Rectal smooth muscle tissue (tissue), 1 donor: ENCODE results near the gene ABCB9.

Experiments
- H3K27ac ChIP-seq: one replicate; pipeline ENCODE4 v1.7.0; 2013; ENCODE audit warnings: low read depth, low read length, inconsistent platforms
- H3K27me3 ChIP-seq: one replicate; pipeline ENCODE4 v1.7.0; 2013; ENCODE audit warnings: low read length; ENCODE audit not compliant: control insufficient read depth, insufficient read depth
- H3K36me3 ChIP-seq: one replicate; pipeline ENCODE4 v1.7.0; 2013; ENCODE audit warnings: low read length; ENCODE audit not compliant: control insufficient read depth, insufficient read depth
- H3K4me1 ChIP-seq: one replicate; pipeline ENCODE4 v1.7.0; 2013; ENCODE audit warnings: low read length; ENCODE audit not compliant: control insufficient read depth, insufficient read depth
- H3K4me3 ChIP-seq: one replicate; pipeline ENCODE4 v1.7.0; 2013; ENCODE audit warnings: low read length
- H3K9ac ChIP-seq: one replicate; pipeline ENCODE4 v1.7.0; 2013; ENCODE audit warnings: low read length

ABCB9 gene

GRCh38 chr12:122999986-123000420, 33.7 kb upstream of the ABCB9 start:
- peaks cover 9% of the 10 kb centered on the region for H3K36me3 ChIP-seq

GRCh38 chr12:122999196-122999946, 33.1 kb upstream of the ABCB9 start:
- Histone ChIP-seq H3K4me3 (no peak overlapping the region), H3K36me3 (peaks cover 6% of the 10 kb centered on the region), H3K4me1 (no peaks in the 10 kb centered on the region), H3K27me3 (no peaks in the 10 kb centered on the region), H3K27ac (no peak overlapping the region), H3K9ac (no peak overlapping the region)

More at GRCh38 chr12:122999986-123000420, 33.7 kb upstream of the ABCB9 start:
- Histone ChIP-seq H3K4me1 (no peaks in the 10 kb centered on the region), H3K27me3 (no peaks in the 10 kb centered on the region), H3K4me3 (no peak overlapping the region), H3K9ac (no peak overlapping the region), H3K27ac (no peak overlapping the region)

GRCh38 chr12:122998316-122998715, 32.1 kb upstream of the ABCB9 start:
- Histone ChIP-seq H3K9ac (no peak overlapping the region), H3K4me3 (no peak overlapping the region), H3K27ac (no peak overlapping the region), H3K27me3 (no peaks in the 10 kb centered on the region), H3K36me3 (peaks cover 5% of the 10 kb centered on the region), H3K4me1 (no peaks in the 10 kb centered on the region)

GRCh38 chr12:122997343-122998250, 31.3 kb upstream of the ABCB9 start:
- Histone ChIP-seq H3K4me3 (no peak overlapping the region), H3K4me1 (no peaks in the 10 kb centered on the region), H3K27ac (no peak overlapping the region), H3K36me3 (peaks cover 5% of the 10 kb centered on the region), H3K27me3 (no peaks in the 10 kb centered on the region), H3K9ac (no peak overlapping the region)

- Histone ChIP-seq H3K4me3 (no peak overlapping the region), H3K9ac (no peak overlapping the region), H3K27me3 (no peaks in the 10 kb centered on the region), H3K27ac (no peak overlapping the region), H3K4me1 (no peaks in the 10 kb centered on the region), H3K36me3 (peaks cover 5% of the 10 kb centered on the region)
Measured at GRCh38 chr12:122996621-122997342, 30.5 kb upstream of the ABCB9 start.

- Histone ChIP-seq H3K27me3 (no peaks in the 10 kb centered on the region), H3K27ac (no peak overlapping the region), H3K4me3 (no peak overlapping the region), H3K9ac (no peak overlapping the region), H3K36me3 (peaks cover 5% of the 10 kb centered on the region), H3K4me1 (no peaks in the 10 kb centered on the region)
Measured at GRCh38 chr12:122996188-122996601, 29.9 kb upstream of the ABCB9 start.

GRCh38 chr12:122995503-122996187, 29.4 kb upstream of the ABCB9 start:
- Histone ChIP-seq H3K9ac (no peak overlapping the region), H3K36me3 (peaks cover under 1% of the 10 kb centered on the region), H3K27me3 (no peaks in the 10 kb centered on the region), H3K4me3 (no peak overlapping the region), H3K27ac (no peak overlapping the region), H3K4me1 (no peaks in the 10 kb centered on the region)

GRCh38 chr12:122994781-122995502, 28.7 kb upstream of the ABCB9 start:
- Histone ChIP-seq H3K27ac (no peak overlapping the region), H3K27me3 (no peaks in the 10 kb centered on the region), H3K4me3 (no peak overlapping the region), H3K9ac (no peak overlapping the region), H3K36me3 (no peaks in the 10 kb centered on the region), H3K4me1 (no peaks in the 10 kb centered on the region)

- Histone ChIP-seq H3K4me3 (no peak overlapping the region), H3K27me3 (no peaks in the 10 kb centered on the region), H3K36me3 (no peaks in the 10 kb centered on the region), H3K9ac (no peak overlapping the region), H3K27ac (no peak overlapping the region), H3K4me1 (no peaks in the 10 kb centered on the region)
Measured at GRCh38 chr12:122994140-122994675, 27.9 kb upstream of the ABCB9 start.

- Histone ChIP-seq H3K27ac (no peak overlapping the region), H3K4me1 (no peaks in the 10 kb centered on the region), H3K36me3 (no peaks in the 10 kb centered on the region), H3K9ac (no peak overlapping the region), H3K4me3 (no peak overlapping the region), H3K27me3 (no peaks in the 10 kb centered on the region)
Measured at GRCh38 chr12:122992386-122992785, 26.1 kb upstream of the ABCB9 start.

- Histone ChIP-seq H3K4me1 (no peaks in the 10 kb centered on the region), H3K4me3 (no peak overlapping the region), H3K27me3 (no peaks in the 10 kb centered on the region), H3K27ac (no peak overlapping the region), H3K36me3 (no peaks in the 10 kb centered on the region), H3K9ac (no peak overlapping the region)
Measured at GRCh38 chr12:122991623-122992275, 25.5 kb upstream of the ABCB9 start.
